Activated T-cell treated with anti-CD3 and anti-CD28 coated beads, Interleukin-2, amount 50 U/mL, for 4 hours (primary cell): ENCODE measurements around the gene TPD52L2. TPM values are rescaled to one million over a fixed set of nuclear protein-coding genes. Genes with fewer than 3 reads are reported as not detected.
"Not testable (repeated sequence)": the region's sequence is repeated elsewhere in the genome, so short reads cannot be mapped to it uniquely, and the experiment has no call there.

Source experiments
- ATAC-seq, 2 donors: fragments of 200-7000 bp; cut with Tn5 transposase; one replicate each; pipeline ENCODE4 v1.10.0; 2021
- DNase-seq: peaks from one replicate; pipeline ENCODE4 v3.0.0-alpha.2; 2020
- H3K27me3 Mint-ChIP-seq: one replicate; pipeline ENCODE4 v1.8.0; 2021; ENCODE audit warnings: low read depth, mixed read lengths
- H3K36me3 Mint-ChIP-seq: one replicate; pipeline ENCODE4 v1.8.0; 2022; ENCODE audit warnings: mixed read lengths; ENCODE audit not compliant: insufficient read depth
- H3K4me1 Mint-ChIP-seq: one replicate; pipeline ENCODE4 v1.8.0; 2021; ENCODE audit warnings: low read depth, mixed read lengths
- H3K4me3 Mint-ChIP-seq: one replicate; pipeline ENCODE4 v1.8.0; 2021; ENCODE audit warnings: mild to moderate bottlenecking, moderate library complexity, mixed read lengths
- H3K9me3 Mint-ChIP-seq: one replicate; pipeline ENCODE4 v1.8.0; 2021; ENCODE audit warnings: mixed read lengths
- total RNA-seq, 3 donors: library from RNA; stranded (reverse); gene quantifications; one replicate each; pipeline ENCODE4 v1.2.1, GENCODE V29; 2021

Gene TPD52L2
- total RNA-seq, 3 donors from 2014 or later, result 87.4 to 95.0 (median 89.3) TPM

- ATAC-seq, result no peak
- no peak overlapping the region for H3K4me3 Mint-ChIP-seq
- H3K4me1 Mint-ChIP-seq, result peaks cover 16% of the 10 kb centered on the region
- no peaks in the 10 kb centered on the region for H3K36me3 Mint-ChIP-seq
- no peaks in the 10 kb centered on the region for H3K9me3 Mint-ChIP-seq
- peaks cover 51% of the 10 kb centered on the region for H3K27me3 Mint-ChIP-seq
- no peak for DNase-seq
Observed at GRCh38 chr20:63844511-63844991, 20.5 kb upstream of the TPD52L2 start.

- Mint-ChIP-seq H3K27me3 (peaks cover 53% of the 10 kb centered on the region), H3K4me1 (peaks cover 25% of the 10 kb centered on the region), H3K4me3 (no peak overlapping the region), H3K36me3 (no peaks in the 10 kb centered on the region), H3K9me3 (no peaks in the 10 kb centered on the region)
- DNase-seq (no peak), ATAC-seq (no peak)
Observed at GRCh38 chr20:63846128-63846771, 18.8 kb upstream of the TPD52L2 start.

- Mint-ChIP-seq H3K4me3 (no peak overlapping the region), H3K9me3 (no peaks in the 10 kb centered on the region), H3K4me1 (peaks cover 26% of the 10 kb centered on the region), H3K27me3 (peaks cover 52% of the 10 kb centered on the region), H3K36me3 (no peaks in the 10 kb centered on the region)
- DNase-seq (no peak), ATAC-seq (no peak)
Observed at GRCh38 chr20:63846888-63847236, 18.2 kb upstream of the TPD52L2 start.

- peaks cover 23% of the 10 kb centered on the region for H3K4me1 Mint-ChIP-seq
- H3K9me3 Mint-ChIP-seq, result no peaks in the 10 kb centered on the region
- H3K4me3 Mint-ChIP-seq, result no peak overlapping the region
- H3K36me3 Mint-ChIP-seq, result no peaks in the 10 kb centered on the region
- no peak for ATAC-seq
- peaks cover 50% of the 10 kb centered on the region for H3K27me3 Mint-ChIP-seq
- DNase-seq, result no peak
Observed at GRCh38 chr20:63847237-63848002, 17.6 kb upstream of the TPD52L2 start.

GRCh38 chr20:63848003-63848911, 16.8 kb upstream of the TPD52L2 start:
- no peaks in the 10 kb centered on the region for H3K36me3 Mint-ChIP-seq
- H3K9me3 Mint-ChIP-seq, result no peaks in the 10 kb centered on the region
- peaks cover 23% of the 10 kb centered on the region for H3K4me1 Mint-ChIP-seq
- ATAC-seq, result no peak
- DNase-seq, result no peak
- no peak overlapping the region for H3K4me3 Mint-ChIP-seq
- H3K27me3 Mint-ChIP-seq, result peaks cover 48% of the 10 kb centered on the region

GRCh38 chr20:63850689-63851547, 14.2 kb upstream of the TPD52L2 start:
- H3K36me3 Mint-ChIP-seq, result no peaks in the 10 kb centered on the region
- H3K4me3 Mint-ChIP-seq, result no peak overlapping the region
- no peaks in the 10 kb centered on the region for H3K9me3 Mint-ChIP-seq
- peaks cover 27% of the 10 kb centered on the region for H3K27me3 Mint-ChIP-seq
- ATAC-seq (peak; percentile 83 to 91), DNase-seq (no peak)
- H3K4me1 Mint-ChIP-seq, result peaks cover 11% of the 10 kb centered on the region

- DNase-seq, H3K4me3 Mint-ChIP-seq, ATAC-seq, H3K4me1 Mint-ChIP-seq, H3K9me3 Mint-ChIP-seq, H3K36me3 Mint-ChIP-seq: not testable (repeated sequence)
- peaks cover 24% of the 10 kb centered on the region for H3K27me3 Mint-ChIP-seq
Observed at GRCh38 chr20:63851548-63851943, 13.5 kb upstream of the TPD52L2 start.

- not testable (repeated sequence) for H3K9me3 Mint-ChIP-seq, H3K36me3 Mint-ChIP-seq, DNase-seq, H3K4me3 Mint-ChIP-seq, ATAC-seq
- peaks cover 28% of the 10 kb centered on the region for H3K4me1 Mint-ChIP-seq
- peaks cover 20% of the 10 kb centered on the region for H3K27me3 Mint-ChIP-seq
Observed at GRCh38 chr20:63853733-63854068, 11.4 kb upstream of the TPD52L2 start.

GRCh38 chr20:63854069-63854765, 10.9 kb upstream of the TPD52L2 start:
- peaks cover 32% of the 10 kb centered on the region for H3K4me1 Mint-ChIP-seq
- ATAC-seq, result no peak
- H3K4me3 Mint-ChIP-seq, result no peak overlapping the region
- H3K9me3 Mint-ChIP-seq, result no peaks in the 10 kb centered on the region
- H3K27me3 Mint-ChIP-seq, result peaks cover 18% of the 10 kb centered on the region
- no peaks in the 10 kb centered on the region for H3K36me3 Mint-ChIP-seq
- no peak for DNase-seq

- H3K9me3 Mint-ChIP-seq, result no peaks in the 10 kb centered on the region
- H3K4me1 Mint-ChIP-seq, result peaks cover 32% of the 10 kb centered on the region
- peaks cover 17% of the 10 kb centered on the region for H3K27me3 Mint-ChIP-seq
- no peak for DNase-seq
- no peak overlapping the region for H3K4me3 Mint-ChIP-seq
- no peak for ATAC-seq
- H3K36me3 Mint-ChIP-seq, result no peaks in the 10 kb centered on the region
Observed at GRCh38 chr20:63854766-63855362, 10.2 kb upstream of the TPD52L2 start.

GRCh38 chr20:63855363-63856097, 9.5 kb upstream of the TPD52L2 start:
- Mint-ChIP-seq H3K36me3 (no peaks in the 10 kb centered on the region), H3K4me3 (no peak overlapping the region), H3K9me3 (no peaks in the 10 kb centered on the region), H3K27me3 (peaks cover 15% of the 10 kb centered on the region), H3K4me1 (peaks cover 31% of the 10 kb centered on the region)
- DNase-seq (no peak), ATAC-seq (no peak)

GRCh38 chr20:63856098-63856511, 9.0 kb upstream of the TPD52L2 start:
- Mint-ChIP-seq H3K9me3 (no peaks in the 10 kb centered on the region), H3K27me3 (peaks cover 10% of the 10 kb centered on the region), H3K36me3 (peaks cover 6% of the 10 kb centered on the region), H3K4me1 (peaks cover 25% of the 10 kb centered on the region), H3K4me3 (no peak overlapping the region)
- DNase-seq (no peak), ATAC-seq (no peak)
